PC-3 (cell line): ENCODE measurements around the gene BICRAL.

Source experiments
- EZH2 ChIP-seq: fragments of 300-600 bp; sonication (generic); IDR thresholded peaks from one replicate; pipeline ENCODE4 v1.6.1; 2017; ENCODE audit warnings: antibody characterized with exemption, mild to moderate bottlenecking, low read length; ENCODE audit not compliant: unreplicated experiment
- EZH2phosphoT487 ChIP-seq: fragments of 300-600 bp; sonication (generic); IDR thresholded peaks from 2 replicates; pipeline ENCODE4 v1.6.1; 2018; ENCODE audit warnings: mild to moderate bottlenecking, antibody characterized with exemption, low read length, borderline replicate concordance
- TF ChIP-seq, protein P1 (sequence below): fragments of 300-600 bp; sonication (generic); conservative IDR thresholded peaks from 2 replicates; pipeline ENCODE4 v1.5.1; 2017; ENCODE audit warnings: antibody characterized with exemption, low read depth, mild to moderate bottlenecking, low read length

DNA sequence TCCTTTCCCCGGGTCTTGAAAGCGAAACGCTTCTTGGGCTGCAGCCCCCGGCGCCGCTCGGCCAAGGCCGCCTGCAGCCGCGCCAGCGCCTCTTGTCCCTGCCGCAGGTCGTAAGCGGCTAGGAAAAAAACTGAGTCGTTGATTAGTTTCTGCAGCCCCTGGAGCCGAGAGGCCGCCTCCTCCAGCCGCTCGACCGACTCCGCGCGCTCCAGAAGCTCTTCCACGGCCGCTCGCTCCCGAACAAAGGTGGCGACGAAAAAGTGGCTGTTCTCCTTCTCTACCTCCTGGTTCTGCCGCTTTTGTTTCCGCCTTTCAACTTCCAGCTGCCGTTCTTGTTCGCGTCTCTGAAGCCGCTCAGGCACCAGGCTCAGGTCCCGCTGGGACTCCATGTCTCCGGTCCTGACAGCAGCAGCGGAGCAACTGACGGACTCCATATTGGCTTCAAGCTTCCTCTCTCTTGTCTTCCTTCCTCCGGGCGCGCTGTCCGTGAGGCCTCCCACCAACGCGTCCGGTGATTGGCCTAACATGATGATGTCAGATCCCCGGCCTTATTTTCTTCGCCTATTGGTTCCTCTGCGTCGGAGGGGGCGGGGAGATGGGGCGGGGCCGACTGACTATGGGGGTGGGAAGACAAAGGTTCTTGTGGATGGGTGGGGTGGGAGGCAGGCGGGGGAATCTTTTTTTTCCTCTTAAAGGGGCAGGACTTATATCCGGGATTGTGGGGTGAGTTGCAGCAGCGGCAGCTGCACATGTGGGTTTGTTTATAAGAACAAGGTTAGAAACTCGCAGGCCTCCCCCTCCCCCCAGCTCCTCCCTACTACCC is 36.0 kb upstream of the BICRAL start, which contains the start of gene TBCC:
- TF ChIP-seq, protein P1, sequence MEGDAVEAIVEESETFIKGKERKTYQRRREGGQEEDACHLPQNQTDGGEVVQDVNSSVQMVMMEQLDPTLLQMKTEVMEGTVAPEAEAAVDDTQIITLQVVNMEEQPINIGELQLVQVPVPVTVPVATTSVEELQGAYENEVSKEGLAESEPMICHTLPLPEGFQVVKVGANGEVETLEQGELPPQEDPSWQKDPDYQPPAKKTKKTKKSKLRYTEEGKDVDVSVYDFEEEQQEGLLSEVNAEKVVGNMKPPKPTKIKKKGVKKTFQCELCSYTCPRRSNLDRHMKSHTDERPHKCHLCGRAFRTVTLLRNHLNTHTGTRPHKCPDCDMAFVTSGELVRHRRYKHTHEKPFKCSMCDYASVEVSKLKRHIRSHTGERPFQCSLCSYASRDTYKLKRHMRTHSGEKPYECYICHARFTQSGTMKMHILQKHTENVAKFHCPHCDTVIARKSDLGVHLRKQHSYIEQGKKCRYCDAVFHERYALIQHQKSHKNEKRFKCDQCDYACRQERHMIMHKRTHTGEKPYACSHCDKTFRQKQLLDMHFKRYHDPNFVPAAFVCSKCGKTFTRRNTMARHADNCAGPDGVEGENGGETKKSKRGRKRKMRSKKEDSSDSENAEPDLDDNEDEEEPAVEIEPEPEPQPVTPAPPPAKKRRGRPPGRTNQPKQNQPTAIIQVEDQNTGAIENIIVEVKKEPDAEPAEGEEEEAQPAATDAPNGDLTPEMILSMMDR, result no peak
- TF ChIP-seq EZH2, result no peak
- no peak for TF ChIP-seq EZH2phosphoT487
